T-helper 2 cell treated with Interferon-gamma antibody and Interleukin-4, amounts not matched to agents 100 ng/mL and 5 ng/mL, for 36 hours (primary cell): ENCODE measurements around the gene PNPLA3. TPM values are rescaled to one million over a fixed set of nuclear protein-coding genes. Genes with fewer than 3 reads are reported as not detected.

Source experiments
- intact Hi-C: fragments of 100-400 bp; cut with micrococcal nuclease; formaldehyde crosslinking; loops from one replicate; pipeline ENCODE4 v1.15.1; 2023
- total RNA-seq: library from RNA; stranded (reverse); gene quantifications from 2 replicates; pipeline ENCODE4 v1.2.3, GENCODE V29; 2022

The PNPLA3 gene
- total RNA-seq, 1 donor from 2014 or later = 0.25 TPM

- intact Hi-C loops = no loop called here
Observed at GRCh38 chr22:43988960-43989359, 65.4 kb downstream of the PNPLA3 start.

DNA sequence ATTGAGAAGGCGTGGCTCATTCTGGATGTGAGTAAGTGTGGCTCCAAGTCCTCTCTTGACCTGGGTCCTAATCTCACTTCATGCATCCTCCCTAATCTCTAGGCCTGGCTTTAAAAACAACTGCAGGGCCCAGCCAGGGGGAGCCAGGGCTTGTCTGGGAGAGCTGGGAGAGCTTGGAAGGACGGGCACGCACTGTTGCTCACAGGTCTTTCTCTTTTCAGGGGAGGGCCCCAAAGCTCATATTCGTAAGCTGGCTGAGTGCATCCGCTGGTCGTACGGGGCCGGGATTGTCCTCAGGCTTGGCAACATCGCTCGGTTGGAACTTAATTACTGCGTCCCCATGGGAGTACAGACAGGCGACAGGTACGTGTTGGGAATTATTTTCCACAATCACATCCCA lies 66.4 kb downstream of the PNPLA3 start:
- intact Hi-C loops = loop anchor here (10.0 kb wide), 1 partner anchor 195 kb away; the partner anchor contains the start of gene PARVG

- intact Hi-C loops = loop anchor here (10.0 kb wide), 1 partner anchor 193 kb away; the partner anchor contains the start of gene PARVG
Observed at GRCh38 chr22:43991316-43992020, 67.9 kb downstream of the PNPLA3 start.

DNA sequence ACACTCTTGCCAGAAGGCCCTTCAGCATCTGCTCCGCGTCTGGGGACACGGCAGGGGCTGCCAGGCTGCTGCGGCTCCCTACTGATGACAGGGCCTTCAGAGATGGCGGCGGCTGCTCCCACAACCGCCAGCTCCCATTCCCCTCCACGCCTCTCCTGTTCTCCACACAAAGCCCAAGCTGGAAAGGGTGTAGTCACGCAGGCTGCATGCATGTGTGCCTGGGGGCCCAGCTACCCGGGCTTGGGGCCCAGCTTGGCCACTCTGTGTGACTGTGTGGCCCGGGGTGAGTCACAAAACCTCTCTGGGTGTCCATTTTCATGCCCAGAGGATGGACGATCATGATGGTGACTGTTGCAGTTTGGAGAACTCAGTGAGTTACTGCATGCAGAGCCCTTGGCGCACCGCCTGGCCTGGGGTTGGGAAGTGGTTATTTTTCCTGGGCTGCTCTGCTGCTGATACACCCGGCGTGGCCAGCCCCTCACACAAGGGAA lies 68.8 kb downstream of the PNPLA3 start:
- intact Hi-C loops = loop anchor here (10.0 kb wide), 1 partner anchor 192 kb away; the partner anchor contains the start of gene PARVG

DNA sequence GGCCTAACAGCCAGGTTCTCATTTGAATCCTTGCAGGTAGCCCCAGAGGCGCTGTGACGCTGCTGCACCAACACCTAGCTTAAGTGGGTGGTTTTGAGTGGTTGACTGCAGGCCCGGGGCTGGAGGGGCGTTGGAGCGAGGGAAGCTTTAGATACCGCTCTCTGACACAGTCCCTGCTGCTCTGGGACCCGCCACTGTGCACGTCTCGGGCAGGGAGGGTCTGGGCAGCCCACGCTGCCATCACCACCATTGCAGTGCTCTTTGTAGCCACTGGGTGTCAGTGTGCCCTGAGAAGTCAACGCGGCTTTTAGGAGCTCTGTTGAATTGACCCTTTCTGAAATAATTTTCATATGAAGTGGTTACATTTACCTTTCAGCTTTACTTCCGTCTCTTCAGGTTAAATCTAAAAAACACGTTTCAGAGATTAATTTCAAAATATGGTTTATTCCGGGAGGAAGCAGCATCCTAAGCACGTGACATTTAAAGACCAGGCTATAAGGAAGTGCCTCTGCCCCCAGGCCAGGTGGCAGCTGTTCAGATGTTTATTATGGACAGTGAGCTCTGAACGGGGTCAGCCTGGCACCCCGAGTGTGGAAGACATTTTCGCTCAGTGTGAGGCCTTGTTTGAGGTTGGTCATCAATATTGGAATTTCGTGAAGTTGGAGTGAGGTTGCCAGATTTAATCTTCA lies 69.6 kb downstream of the PNPLA3 start:
- intact Hi-C loops = loop anchor here (1.0 to 10.0 kb wide), 3 partner anchors 92 to 633 kb away; partner anchors contain the start of gene PARVG

DNA sequence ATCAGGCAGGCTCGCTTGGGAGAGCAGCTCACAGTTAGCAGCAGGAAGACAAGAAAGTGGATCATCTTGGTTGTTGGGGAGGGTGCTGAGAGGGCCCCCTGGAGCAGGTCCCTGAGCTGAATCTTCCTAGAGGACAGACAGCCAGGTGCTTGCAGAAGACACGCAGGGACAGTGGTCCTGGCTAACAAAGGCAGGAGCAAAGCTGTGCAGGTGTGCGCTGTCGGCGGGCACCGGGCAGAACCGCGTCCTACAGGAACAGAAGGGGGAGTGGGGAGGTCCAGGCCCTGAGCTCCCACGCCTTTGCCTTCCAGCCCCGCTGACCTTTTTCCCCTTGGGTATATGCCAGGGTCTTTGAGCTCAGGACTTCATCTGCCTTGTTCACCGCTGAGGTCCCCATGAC lies 70.4 kb downstream of the PNPLA3 start:
- intact Hi-C loops = loop anchor here (10.0 kb wide), 1 partner anchor 191 kb away; the partner anchor contains the start of gene PARVG

DNA sequence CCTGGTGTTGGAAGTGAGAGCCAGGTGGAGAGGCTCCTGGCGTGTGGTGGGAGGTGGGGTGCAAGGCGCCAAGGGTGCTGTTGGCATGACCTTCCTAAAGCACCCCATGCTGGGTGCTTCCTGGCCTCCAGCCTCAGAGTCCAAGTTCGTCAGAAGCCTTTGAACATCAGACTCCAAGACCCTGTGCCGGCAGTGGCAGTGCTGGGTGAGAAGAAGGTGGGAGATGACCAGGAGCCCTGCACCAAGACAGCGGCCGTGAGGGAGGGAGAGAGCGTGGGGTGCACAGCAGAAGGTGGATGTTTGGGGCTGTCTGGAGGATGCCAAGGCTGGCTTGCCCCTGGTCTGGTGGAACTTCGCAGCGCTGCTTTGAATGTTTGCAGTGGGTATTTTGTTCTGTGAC lies 70.8 kb downstream of the PNPLA3 start:
- intact Hi-C loops = loop anchor here (10.0 kb wide), 1 partner anchor 190 kb away; the partner anchor contains the start of gene PARVG

DNA sequence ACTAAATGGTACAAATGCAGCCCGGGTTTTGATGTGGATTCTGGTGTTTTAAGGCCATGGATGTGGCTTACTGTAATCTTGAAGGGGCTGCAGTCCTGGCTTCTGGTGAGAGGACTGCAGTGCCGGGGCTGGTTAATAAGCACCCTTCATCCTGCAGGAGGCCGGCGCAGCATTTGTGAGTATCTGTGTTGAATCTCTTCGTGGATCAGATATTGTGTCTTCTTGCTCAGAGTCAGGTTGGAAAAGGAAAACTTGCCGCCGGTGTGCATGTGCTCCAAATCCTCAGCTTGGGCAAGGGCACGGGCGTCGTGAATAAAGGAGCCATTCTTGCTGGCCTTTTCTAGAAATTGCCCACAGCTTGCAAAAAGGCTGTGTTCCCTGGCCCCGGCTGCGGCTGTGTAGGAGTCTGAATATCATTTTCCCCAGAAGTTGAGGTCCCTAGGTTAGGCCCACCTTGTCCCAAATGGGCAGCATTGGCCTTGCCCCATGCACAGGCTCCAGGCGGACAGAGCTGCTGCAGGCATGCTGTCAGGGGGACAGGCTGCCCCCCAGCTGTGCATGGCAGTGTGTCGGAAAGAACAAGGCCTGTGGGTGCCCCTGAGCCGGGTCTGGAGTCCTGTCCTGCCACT lies 71.6 kb downstream of the PNPLA3 start:
- intact Hi-C loops = loop anchor here (10.0 kb wide), 1 partner anchor 190 kb away; the partner anchor contains the start of gene PARVG

DNA sequence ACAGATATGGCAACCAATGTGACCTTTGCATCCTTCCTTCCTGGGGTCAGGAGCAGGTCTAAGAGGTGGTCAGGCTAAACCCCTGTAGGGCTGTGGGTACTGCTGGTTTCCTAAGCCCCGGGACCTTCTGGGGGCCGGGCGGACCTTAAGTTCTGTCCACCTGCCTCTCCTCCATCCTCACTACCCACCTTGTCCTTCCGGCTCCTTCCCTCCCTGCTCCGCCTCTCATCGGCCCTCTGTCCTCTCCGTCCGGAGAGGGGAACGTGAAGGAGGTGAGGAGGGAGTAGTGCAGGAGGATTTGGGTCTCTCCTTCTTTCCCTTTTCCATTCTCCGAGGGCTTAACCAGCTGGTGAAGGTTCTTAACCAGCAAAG lies 72.2 kb downstream of the PNPLA3 start:
- intact Hi-C loops = loop anchor here (10.0 kb wide), 1 partner anchor 189 kb away; the partner anchor contains the start of gene PARVG

GRCh38 chr22:43996170-43996980 lies 72.8 kb downstream of the PNPLA3 start:
- intact Hi-C loops = loop anchor here (10.0 kb wide), 1 partner anchor 188 kb away; the partner anchor contains the start of gene PARVG

GRCh38 chr22:43996981-43997265 lies 73.3 kb downstream of the PNPLA3 start:
- intact Hi-C loops = loop anchor here (10.0 kb wide), 1 partner anchor 188 kb away; the partner anchor contains the start of gene PARVG

Other genes starting within 250 kb of the PNPLA3 start
- 0.20 TPM in 1 of 2 replicates, not detected in the other for gene EFCAB6, start 111.5 kb upstream of the PNPLA3 start, total RNA-seq
- gene SULT4A1, start 61.3 kb upstream of the PNPLA3 start, total RNA-seq = 0.25 TPM in 1 of 2 replicates, not detected in the other
- not detected in 2 replicates for gene PNPLA5, start 31.8 kb upstream of the PNPLA3 start, total RNA-seq
- 54.4 and 56.3 TPM in 2 replicates for gene SAMM50, start 31.6 kb downstream of the PNPLA3 start, total RNA-seq
- 48.5 and 52.7 TPM in 2 replicates for gene PARVB, start 100.5 kb downstream of the PNPLA3 start, total RNA-seq